Measurements from ENCODE around the gene PLXNB3.

The PLXNB3 gene

GRCh38 chrX:153804621-153805020 lies 40.6 kb downstream of the PLXNB3 start:
- no peak for DNase-seq (ENCODE audit: low read depth)
- no peak overlapping the region for H3K4me3 ChIP-seq (ENCODE audit: low read length)
- TF ChIP-seq CTCF (conservative IDR thresholded peaks at IDR 0.05; ENCODE audit: low read depth, low read length), result no peak

- no peak overlapping the region for H3K4me3 ChIP-seq (ENCODE audit: low read length)
- TF ChIP-seq CTCF (conservative IDR thresholded peaks at IDR 0.05; ENCODE audit: low read depth, low read length), result no peak
- DNase-seq (ENCODE audit: low read depth), result no peak
Observed at GRCh38 chrX:153805436-153805835, 41.4 kb downstream of the PLXNB3 start.

DNA sequence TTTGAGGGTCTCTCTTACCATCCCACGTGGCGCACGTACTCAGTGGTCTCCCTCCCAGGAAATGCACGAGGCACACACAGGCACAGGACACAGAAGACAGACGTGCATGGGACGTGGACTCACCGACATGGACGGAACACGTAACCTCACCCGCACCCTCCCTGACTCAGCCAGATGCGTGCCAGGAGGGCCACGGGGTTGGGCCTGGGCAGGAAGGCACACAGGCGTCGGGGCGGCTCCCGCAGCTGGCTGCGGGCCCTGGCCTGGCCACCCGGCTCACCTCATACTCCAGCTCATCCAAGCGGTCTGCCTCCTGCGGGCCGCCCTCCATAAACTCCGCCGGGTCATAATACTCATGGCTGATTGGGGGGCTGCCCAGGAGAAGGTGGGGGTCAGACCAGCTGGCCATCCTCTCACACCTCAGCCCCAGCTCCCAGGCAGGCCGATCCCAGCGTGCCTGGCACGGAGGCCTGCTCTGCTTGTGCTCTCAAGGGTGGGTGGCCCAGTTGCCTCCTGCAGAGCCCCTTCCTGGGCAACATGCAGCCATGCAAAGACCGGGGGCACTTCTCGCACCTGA lies 43.0 kb downstream of the PLXNB3 start:
- no peak overlapping the region for H3K4me3 ChIP-seq (ENCODE audit: low read length)
- no peak for TF ChIP-seq CTCF (conservative IDR thresholded peaks at IDR 0.05; ENCODE audit: low read depth, low read length)
- no peak for DNase-seq (ENCODE audit: low read depth)

DNA sequence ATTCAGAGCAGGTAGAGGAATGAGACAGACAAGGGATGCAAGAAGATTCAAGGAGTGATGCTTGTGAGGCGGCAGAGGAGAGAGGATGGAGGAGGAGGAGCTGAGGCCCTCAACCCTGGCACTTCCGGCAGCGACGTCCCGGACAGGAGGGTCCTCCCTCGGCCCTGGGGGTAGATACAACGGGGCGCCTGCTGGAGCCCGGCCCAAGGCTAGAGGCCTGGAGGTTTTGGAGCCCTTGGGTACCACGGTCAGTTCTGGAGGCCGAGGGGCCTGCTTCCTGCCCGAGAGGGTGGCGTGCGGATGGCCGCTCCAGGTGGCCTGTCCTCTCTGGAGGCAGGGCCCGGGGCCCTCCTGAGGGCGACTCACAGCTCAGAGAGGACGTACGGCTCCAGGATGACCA lies 43.9 kb downstream of the PLXNB3 start:
- no peak for TF ChIP-seq CTCF (conservative IDR thresholded peaks at IDR 0.05; ENCODE audit: low read depth, low read length)
- H3K4me3 ChIP-seq (ENCODE audit: low read length), result no peak overlapping the region
- DNase-seq (ENCODE audit: low read depth), result no peak

DNA sequence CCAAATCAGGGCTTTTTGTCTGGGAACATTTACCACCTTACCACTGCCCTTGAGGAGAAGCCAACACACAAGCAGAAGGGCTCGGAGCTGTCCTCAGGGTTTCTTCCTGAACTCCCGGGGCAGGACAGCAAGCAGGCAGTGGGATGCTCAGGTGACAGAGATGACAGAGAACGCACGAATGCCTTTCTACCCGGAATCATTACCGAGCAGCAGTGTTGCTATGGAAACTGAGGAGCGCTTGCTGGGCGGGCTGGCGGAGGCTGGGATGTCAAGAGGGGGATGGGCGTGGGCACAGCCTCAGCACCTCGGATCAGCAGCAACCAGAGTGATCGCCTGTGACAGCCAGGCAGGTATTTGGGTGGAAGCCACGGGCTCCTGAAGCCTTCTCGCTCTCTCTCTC lies 48.2 kb downstream of the PLXNB3 start:
- no peak for TF ChIP-seq CTCF (conservative IDR thresholded peaks at IDR 0.05; ENCODE audit: low read depth, low read length)
- DNase-seq (ENCODE audit: low read depth), result no peak
- H3K4me3 ChIP-seq (ENCODE audit: low read length), result no peak overlapping the region

GRCh38 chrX:153813161-153813560 lies 49.1 kb downstream of the PLXNB3 start:
- H3K4me3 ChIP-seq (ENCODE audit: low read length), result no peak overlapping the region
- TF ChIP-seq CTCF (conservative IDR thresholded peaks at IDR 0.05; ENCODE audit: low read depth, low read length), result no peak
- no peak for DNase-seq (ENCODE audit: low read depth)

DNA sequence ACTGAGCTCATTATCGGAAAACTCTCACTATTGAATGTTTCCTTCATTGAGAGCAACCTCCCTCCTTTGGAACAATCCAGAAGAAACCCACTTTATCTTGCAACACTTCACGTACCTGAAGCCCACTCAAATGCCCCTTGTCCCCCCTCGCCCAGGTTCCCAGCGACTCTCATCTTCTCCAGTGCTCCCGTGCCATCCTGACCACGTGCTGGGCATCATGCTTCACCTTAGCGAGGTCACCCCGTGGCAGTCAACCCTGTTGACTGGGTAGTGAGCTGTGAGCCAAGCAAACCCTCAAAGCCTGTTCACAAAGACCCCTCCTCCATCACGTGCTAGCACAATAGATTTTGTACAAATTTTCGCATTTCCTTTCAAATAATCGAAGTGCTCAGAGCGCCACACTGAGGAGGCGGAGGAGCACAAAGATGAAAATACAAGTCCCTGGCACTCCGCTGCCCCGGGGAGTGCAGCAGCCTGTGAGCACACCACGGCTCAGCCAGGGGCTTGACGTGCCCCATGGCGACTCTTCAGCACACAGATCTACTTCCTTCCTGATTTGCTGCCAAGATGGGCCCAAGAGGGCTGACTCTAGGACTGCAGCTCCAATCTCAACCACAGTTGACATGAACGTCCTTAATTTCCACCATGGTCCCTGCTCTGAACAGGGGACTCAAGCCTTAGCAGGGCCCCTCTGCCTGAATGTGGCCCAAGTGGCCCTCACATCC lies 50.7 kb downstream of the PLXNB3 start:
- DNase-seq (ENCODE audit: low read depth), result no peak
- TF ChIP-seq CTCF (conservative IDR thresholded peaks at IDR 0.05; ENCODE audit: low read depth, low read length), result no peak
- H3K4me3 ChIP-seq (ENCODE audit: low read length), result no peak overlapping the region

Measured in retinal pigment epithelial cell (primary cell).